NB4 (cell line): ENCODE measurements around the gene GPR179.

ENCODE experiments used
- MAX ChIP-seq: IDR thresholded peaks from 2 replicates; pipeline ENCODE4 v1.6.1; 2011; ENCODE audit warnings: low read depth, low read length
- POLR2A ChIP-seq: IDR thresholded peaks from 2 replicates; pipeline ENCODE4 v1.6.1; 2011; ENCODE audit warnings: mild to moderate bottlenecking; ENCODE audit not compliant: insufficient read length; ENCODE audit errors: extremely low read depth
- TF ChIP-seq, protein P1 (sequence below): IDR thresholded peaks from one replicate; pipeline ENCODE4 v1.5.1; 2012; ENCODE audit warnings: low read depth, low read length

DNA sequence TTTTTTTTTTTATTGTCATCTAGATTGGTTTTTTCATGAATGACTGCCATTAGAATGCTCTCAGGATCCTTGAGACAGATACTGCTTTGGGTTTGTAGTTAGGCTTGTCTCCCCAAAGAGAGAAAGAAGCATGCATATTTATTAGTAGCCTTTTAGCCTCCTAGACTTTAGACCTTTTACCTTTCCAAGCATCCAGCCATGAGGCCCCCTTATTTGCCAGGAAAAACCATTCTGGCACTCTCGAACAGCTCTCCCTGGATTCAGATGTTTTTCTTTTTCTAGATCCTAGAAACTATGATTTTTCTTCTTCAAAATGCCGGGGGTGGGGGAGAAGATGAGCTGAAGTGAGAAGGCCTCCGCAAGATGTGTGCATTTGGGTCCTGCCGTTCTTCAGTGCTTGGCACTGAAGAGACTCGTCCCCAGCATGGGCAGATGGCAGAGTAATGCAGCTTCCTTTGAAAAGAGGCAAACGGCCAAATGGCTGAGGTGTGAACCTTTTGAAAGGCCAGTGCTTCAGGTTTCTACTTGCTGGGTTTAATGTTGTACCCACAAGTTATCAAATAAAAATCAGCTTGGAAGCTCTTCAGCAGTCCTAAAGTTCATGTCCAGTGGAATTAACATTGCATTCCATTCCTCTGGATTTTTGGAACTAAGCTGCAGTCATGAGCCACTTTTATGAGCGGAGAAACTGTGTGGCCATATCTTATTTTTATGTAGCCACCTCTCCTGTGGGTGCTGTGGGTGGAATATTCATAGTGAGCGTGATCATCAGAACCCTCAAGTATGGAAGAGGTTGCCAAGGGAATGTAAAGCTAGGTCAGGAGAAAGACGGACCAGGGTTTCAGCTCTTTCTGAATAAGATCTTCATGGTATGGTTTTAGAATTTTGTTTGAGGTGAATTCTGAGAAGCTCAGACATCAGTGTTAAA, 15.1 kb upstream of the GPR179 start:
- TF ChIP-seq, protein P1, sequence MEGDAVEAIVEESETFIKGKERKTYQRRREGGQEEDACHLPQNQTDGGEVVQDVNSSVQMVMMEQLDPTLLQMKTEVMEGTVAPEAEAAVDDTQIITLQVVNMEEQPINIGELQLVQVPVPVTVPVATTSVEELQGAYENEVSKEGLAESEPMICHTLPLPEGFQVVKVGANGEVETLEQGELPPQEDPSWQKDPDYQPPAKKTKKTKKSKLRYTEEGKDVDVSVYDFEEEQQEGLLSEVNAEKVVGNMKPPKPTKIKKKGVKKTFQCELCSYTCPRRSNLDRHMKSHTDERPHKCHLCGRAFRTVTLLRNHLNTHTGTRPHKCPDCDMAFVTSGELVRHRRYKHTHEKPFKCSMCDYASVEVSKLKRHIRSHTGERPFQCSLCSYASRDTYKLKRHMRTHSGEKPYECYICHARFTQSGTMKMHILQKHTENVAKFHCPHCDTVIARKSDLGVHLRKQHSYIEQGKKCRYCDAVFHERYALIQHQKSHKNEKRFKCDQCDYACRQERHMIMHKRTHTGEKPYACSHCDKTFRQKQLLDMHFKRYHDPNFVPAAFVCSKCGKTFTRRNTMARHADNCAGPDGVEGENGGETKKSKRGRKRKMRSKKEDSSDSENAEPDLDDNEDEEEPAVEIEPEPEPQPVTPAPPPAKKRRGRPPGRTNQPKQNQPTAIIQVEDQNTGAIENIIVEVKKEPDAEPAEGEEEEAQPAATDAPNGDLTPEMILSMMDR: no peak
- TF ChIP-seq MAX (no peak), POLR2A (no peak)
